NCI-H2171 treated with DMSO at 0.1 percent for 48 hours (cell line): ENCODE measurements around the gene HHATL.

ENCODE experiments used
- DNase-seq: peaks from one replicate; lab custom pipeline; 2025; lab: John Stamatoyannopoulos, UW

The HHATL gene

DNA sequence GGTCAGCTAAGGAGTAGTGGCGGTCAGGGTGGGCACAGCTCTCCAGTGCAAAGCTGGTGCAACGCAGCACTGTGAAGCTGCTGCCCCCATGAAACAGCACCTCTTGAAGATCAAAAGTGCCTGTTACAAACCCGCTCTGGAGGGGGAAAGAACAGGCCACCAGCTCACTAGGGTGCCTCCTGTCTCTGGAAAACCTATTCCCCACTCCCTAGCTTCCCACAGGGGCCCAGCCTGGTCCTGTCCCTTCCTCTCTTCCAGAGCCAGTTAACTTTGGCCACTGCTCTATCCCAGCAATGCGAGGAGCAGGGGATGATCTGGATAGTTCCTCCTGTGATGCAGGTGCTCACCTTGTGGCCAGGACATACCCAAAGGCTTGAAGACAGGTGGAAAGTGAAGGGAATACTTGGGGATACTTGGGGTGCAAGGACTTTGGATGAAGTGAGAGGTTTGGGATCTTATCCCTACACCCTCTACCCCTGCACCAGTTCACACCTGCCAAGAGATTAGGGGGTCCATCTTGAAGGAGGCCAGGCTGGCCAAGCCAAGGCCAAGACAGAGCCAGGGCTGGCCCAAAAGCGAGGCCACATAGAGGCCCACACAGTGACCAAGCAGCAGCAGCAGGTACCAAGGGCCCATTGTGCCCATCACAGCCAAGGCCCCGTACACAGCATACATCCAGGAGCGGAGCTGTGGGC lies 4.2 kb downstream of the HHATL start:
- DNase-seq: no peak

DNA sequence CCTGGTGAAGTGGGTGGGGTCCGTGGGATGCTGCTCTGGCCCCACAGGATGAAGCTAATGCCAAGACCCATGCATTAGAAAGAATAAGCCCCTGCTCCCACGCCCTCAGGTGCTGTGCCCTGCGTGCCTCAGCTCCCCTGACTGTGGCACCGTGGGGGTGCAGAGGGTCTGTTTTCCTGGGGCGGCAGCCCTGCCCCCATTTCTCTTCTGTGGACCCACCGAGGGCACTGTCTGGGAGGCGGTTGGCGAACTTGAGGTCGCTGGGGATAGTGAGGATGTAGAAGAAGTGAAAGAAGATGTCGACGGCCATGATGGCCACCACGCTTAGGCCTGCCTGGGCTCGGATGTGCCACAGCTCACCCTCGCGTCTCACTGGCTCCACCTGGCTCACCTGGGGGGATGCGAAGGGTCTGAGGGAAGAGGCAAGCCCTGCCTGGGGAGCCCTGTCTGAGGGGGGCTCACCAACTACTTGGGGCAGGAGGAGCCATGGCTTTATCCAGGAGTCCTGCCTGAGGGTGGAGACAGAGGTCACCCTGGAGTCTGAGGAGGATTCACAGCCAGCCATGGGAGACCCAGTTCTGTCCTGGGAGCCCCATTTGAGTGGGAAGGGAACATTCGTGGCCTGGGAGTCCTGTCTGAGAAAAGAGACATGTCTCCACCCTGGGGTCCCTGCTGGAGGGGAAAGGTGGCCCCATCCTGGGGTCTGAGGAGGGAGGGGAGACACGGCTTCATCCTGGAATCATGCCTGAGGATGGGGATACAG lies 5.1 kb downstream of the HHATL start:
- DNase-seq: no peak

DNA sequence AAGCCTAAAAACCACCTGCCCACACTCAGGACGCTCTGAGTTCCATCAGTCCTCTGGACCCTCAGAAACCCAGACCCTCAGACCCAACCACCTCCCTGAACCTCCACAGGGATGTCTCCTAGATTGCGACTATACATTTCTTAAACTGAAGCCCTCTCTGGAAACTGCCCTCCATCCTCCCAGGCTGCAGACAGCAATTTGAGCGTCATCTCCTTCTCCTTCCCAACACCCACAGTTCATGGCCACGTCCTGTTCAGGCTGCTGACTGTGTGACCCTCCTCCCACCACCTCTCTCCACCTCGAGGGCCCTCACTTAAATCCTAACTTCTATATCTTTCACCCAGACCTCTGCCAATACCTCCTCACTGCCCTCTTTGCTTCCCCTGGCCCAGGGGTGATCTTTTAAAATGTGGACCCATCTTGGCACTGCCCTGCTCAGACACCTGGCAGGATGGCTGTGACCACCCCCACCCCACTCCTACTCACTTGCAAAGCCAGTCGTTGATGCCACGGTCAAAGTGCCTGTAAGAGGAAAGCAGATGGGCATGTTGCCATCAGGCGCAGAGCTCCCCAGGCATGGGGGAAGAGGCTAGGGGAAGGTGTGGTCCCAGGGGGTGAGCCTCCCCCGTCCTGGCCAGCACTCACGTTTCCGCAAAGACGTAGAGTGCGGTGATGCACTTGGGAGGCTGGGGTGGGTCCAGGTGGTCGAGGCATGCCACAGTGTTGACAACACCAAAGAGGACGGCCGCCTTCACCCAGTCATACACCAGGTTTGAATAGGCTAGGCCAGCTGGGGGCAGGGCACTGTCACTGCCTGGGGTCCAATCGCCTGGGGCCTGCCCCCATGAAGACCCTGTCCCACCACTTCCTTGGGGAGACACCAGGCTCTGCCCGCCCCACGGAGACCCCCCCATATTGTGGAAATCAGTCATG lies 6.0 kb downstream of the HHATL start:
- DNase-seq: no peak

DNA sequence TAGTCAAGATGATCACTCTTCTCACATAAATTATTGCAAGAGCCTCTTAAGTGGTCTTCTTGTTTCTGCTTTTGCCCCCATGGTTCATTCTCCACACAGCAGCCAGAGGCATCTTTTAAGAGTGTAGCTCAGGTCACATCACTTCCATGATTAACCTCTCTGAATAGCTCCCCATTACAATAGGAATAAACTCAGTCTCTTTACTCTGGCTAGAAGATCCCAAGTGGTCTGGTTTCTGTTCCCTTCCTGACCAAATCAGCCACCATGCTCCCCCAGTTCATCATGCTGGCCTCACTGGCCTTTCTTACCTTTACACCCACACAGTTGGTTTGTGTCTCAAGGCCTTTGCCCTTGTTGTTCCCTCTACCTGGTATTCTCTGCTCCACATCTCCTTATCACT lies 8.2 kb downstream of the HHATL start:
- no peak for DNase-seq

DNA sequence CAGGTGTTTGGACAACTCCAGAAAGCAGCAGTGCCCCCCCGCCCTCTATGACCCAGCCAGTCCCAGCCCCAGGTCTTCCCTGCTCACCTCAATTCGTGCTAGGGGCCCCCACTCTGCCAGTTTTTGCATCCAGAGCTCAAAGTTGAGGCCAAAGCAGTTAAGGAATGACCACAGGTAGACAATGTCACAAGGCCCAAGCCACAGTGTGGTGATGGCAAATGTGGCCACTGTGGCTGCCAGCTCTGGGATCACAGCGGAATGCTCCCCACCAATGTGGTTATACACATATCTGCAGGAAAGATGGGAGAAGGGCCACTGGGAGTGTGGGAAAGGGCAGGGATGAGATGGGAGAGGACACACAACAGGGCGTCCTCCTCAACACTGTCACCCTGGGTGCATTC lies 9.1 kb downstream of the HHATL start:
- no peak for DNase-seq

DNA sequence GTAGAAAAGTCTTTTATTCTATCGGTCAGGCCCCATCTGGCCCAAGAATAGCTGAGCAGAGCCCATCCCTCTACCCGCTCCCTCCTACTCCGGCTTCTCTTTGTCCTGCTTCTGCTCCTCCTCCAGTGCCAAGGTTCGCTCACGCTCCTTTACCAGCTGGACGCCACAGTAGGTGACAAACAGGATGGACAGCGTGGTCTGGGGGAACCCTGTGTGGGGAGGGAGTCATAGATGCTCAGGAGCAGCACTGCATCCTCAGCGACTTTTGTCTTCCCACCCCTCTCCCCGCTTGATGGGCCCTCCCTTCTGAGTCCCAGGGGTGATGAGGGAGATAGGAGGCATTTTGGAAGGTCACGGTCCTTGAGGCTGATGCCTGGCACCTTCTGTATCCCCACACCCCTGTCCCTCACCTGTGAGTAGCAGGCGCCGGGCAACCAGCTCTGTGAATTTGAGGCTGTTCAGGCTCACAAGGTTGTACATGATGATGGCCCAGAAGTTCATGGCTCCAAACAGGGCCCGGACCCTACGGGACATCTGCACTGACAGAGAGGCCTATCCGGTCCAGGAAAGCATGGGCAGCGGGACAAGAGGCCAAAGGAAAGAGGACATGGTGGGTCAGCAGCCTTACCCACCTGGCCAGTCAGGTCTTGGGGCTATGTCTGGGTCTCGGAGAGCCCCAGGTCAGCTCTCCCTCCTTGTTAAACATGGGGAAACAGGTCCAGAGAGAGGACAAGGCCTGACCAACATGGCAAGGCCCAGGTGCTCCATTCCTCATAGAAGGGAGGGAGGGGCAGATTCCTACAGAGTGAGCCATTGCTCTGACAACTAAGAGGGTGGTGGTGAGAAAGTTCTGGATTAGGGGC lies 9.7 kb downstream of the HHATL start:
- no peak for DNase-seq

DNA sequence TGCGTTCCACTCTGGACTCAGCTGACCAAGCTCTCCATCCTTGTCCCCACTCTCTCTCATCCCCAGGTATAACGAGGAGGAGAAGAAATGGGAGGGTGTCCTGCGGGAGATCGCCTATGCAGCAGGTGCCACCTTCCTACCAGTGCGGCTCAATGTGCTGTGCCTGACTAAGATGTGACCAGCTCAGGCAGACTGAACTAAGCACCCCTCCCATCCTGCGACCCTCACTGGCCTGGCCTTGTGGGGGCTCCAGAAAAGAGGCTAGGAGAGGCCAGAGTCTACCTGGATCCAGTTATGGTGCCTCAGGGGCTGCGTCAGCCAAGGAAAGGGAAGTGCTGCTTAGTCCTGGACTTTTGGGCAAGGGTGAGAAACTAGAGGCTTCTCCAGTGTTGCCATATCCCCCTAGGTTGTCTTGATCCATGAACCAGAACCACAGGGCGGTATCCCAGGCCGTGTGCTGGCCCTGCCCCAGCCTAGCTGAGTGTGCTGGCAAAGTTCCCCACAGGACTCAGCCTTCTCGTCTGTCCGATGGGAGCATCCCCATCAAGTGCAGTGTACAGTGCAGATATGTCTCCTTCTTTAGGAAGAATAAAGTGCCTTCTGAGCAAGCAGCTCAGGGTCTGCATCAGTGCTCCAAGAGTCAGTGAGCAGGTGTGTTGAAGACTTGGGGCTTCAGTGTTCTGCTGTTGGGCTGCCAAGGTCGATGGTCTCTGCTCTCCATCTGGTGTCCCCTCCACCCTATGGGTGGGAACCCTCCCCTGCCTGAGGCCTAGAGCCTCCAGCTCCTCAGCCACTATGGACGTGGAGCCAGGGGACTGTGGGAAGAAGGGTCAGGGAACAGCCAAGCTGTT lies 10.6 kb downstream of the HHATL start:
- DNase-seq: no peak

DNA sequence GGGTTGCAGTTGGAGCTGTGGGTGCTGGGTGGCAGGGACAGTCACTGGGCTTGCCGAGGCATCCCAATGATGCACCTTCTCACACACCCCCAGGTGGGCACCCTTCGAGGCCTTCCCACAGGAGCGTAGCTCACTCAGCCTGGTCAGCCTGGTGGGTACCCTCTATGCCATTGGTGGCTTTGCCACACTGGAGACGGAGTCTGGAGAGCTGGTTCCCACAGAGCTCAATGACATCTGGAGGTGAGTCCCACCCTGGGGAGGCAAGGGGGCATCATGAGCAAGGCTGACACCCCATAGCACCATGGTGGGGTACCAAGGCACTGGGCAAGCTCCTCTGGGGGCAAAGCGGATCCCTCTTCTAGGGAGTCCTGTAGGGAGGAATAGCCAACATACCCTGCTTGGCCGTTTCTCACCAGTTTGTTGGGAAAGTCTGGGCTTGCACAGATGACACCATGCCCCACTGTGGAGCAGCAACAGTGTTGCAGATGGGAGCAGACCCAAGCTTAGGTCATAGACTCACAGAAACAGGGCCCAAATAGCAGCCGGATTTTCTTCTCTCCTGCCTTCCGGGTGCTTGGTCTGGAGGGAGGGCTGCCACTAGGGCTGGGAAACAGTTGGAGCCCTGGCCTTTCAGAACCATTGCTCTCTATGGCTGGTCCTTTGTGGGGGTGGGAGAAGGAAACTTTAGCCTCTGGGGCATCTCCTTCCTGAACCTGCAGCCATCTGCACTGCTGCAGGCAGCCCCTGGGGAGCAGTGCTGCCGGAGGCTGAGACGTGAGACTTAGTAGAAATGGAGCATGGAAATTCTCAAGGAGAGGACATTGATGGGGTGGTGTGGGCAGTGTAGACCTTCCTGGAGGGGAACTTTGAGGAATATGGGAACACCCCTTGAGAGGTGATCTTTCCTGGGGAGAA lies 11.6 kb downstream of the HHATL start:
- DNase-seq: no peak

DNA sequence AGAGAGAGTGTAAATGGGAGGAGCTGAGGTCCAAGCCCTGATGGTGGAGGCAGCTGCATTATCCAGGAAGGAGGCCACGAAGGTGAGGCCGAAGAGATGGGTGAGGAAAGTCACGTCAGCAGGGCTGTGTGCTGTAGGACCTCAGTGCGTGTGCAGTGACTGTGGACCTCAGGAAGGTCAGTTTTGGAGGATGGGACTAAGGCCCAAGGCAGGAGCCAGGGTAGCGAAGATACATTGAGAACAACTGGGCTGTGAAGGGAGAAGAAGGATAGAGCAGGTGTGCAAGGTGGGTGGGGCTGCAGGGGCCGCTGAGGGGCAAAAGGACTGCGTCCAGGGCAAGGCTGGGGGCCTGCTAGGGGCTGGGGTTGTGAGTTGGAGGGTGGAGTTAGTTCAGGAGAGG lies 12.4 kb downstream of the HHATL start:
- no peak for DNase-seq

DNA sequence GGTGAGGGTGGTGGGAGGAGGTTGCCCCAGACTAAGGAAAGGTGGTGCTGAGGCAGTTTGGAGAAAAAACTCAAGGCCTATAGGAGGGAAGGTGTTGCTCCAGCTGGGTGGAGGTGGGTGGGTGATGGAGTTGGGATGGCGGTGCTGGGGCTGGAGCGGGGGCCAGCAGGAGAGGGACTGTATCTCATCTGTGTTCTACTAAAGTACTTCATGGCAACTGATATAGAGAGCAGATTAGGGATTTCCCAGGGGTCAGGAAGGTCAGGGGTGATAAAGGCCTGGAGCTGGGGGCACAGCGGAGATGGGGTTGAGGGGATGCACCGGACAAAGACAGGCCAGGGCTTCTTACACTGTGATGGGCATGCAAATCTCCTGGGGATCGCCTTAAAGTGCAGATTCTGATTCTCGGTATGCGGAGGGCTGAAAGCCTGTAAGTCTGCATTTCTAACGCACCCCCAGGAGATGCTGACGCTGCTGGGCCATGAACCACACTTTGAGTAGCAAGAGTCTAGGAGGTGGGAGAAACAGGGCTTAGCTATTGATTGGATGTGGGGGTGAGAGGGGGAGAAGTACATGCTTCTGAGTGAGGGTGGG lies 13.1 kb downstream of the HHATL start:
- DNase-seq: no peak

DNA sequence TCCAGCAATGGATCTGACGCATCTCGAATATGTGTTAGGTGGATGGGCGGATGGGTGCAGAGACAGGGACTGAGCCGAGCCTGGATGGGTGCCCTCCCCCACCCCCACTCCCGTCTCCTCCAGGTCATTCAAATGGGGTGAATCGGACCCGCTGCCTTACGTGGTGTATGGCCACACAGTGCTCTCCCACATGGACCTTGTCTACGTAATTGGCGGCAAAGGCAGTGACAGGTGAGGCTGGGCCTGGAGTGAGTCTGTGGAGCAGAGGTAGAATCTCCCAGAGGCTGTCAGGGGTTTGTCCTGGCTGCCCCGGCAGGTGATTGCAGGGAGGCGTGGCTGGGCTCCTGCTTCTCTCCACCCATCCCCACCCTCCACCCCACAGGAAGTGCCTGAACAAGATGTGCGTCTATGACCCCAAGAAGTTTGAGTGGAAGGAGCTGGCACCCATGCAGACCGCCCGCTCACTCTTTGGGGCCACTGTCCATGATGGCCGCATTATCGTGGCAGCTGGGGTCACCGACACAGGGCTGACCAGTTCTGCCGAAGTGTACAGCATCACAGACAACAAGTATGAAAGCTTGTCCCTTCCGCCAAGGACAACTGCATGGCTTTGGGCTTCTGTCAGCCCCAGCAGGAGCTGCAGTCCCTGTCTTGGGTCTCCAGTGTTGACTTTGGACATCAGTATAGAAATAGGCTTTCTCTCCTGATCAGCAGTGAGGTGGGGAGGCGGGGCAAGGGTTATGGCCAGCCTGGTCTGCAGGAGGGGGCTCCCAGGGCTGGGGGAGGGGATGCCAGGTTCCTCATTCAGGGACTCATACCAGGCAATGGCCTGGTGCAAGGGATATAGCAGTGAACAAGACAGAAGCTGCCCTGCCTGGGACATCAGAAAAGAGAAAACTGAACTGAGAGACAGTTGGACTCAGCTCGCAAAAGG lies 13.8 kb downstream of the HHATL start:
- DNase-seq: no peak

DNA sequence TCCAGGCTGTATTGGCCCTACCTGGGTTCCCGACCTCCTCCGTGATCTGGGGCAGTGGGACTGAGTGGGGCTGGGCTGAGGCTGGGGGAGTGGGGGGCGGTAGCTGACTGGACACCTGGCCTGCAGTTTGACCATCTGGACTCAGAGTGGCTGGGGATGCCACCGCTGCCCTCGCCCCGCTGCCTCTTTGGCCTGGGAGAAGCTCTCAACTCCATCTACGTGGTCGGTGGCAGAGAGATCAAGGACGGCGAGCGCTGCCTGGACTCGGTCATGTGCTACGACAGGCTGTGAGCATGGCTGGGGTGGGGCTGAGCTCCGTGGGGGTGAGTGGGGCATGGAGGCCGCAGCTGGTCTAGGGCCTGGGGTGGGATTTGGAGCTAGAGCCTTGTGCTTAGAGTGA lies 14.6 kb downstream of the HHATL start:
- DNase-seq: no peak

DNA sequence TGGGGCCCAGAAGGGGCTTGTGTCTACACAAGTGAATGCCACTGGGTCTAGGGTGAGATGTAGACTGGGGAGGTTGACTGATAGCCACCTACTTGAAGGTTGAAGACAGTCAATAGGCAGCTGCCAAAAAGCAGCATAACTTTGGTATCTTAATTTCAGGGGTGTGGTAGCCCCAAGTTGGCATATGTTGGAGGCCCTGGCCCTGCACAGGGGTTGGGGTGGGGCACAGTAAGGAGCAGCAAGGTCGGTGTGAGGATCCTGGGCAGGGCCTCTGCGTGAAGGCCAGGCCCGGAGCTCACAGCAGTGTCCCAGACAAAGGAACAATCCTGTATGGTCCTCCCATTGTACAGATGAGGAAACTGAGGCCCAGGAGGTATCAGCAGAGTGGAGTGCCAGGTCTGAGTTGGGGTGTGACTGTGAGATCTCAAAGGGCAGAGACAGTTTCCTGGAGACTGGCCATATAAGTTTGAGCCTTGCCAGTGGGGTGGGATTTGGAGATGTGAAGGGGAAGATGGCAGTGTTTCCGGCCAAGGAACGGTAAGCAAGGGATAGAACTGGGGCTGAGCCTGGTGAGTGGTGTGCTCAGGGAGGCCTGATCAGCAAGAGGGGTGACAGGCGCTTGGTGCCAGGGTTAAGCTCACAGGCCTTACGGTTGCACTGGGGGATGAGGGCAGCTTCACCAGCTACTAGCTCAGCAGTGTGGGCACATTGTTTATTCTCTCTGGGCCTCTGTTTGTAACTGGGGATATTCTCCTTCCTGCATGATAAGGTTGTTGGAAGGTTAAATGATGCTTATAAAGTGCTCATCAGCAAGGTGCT lies 15.6 kb downstream of the HHATL start:
- DNase-seq: no peak

DNA sequence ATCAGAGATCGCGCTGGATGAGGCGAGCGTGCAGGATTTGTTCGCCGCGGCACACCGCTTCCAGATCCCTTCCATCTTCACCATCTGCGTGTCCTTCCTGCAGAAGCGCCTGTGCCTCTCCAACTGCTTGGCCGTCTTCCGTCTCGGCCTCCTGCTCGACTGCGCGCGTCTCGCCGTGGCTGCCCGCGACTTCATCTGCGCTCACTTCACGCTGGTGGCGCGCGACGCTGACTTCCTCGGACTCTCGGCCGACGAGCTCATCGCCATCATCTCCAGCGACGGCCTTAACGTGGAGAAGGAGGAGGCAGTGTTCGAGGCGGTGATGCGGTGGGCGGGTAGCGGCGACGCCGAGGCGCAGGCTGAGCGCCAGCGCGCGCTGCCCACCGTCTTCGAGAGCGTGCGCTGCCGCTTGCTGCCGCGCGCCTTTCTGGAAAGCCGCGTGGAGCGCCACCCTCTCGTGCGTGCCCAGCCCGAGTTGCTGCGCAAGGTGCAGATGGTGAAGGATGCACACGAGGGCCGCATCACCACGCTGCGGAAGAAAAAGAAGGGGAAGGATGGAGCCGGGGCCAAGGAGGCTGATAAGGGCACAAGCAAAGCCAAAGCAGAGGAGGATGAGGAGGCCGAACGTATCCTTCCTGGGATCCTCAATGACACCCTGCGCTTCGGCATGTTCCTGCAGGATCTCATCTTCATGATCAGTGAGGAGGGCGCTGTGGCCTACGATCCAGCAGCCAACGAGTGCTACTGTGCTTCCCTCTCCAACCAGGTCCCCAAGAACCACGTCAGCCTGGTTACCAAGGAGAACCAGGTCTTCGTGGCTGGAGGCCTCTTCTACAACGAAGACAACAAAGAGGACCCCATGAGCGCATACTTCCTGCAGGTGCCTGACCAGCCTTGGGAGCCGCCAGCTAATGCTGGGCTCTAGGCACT lies 16.4 kb downstream of the HHATL start:
- no peak for DNase-seq

DNA sequence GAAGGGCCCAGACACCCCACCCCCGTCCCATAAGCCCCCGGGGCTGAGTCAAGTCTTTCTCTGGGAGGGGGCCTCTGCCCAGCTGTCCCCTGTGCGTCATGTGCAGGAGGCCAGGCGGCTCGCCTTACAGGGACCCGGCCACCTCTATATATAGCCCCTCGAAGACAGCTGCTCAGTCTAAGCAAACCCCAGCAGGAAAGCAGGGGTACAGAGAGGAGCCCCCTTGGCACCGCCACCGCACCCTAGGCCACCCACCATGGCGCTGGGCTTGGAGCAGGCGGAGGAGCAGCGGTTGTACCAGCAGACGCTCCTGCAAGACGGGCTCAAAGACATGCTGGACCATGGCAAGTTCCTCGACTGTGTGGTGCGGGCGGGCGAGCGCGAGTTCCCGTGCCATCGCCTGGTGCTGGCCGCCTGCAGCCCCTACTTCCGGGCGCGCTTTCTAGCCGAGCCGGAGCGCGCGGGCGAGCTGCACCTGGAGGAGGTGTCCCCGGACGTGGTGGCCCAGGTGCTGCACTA lies 17.2 kb downstream of the HHATL start, which contains the start of gene KLHL40:
TSS of gene KLHL40 (plus strand) at position 175 of the 519 bp plus-strand sequence. CDS start at position 257, 82 bp downstream.
- no peak for DNase-seq
